Motor neuron (in vitro differentiated cells): ENCODE data around the gene ATF7IP. TPM values are rescaled to one million over a fixed set of nuclear protein-coding genes. Genes with fewer than 3 reads are reported as not detected.

Experiments used
- ATAC-seq, 8 experiments: fragments of 200-7000 bp; cut with Tn5 transposase; replicated peaks in 6 of 8; 2 replicates each; pipeline ENCODE4 v1.8.0; 2021; ENCODE audit warnings: mild to moderate bottlenecking in 8 of 8, moderate library complexity in 8 of 8
- H3K27ac ChIP-seq, 2 donors: fragments of 250-450 bp; sonication (Bioruptor Pico); 2 replicates each; pipeline ENCODE4 v1.9.0; 2021; ENCODE audit warnings: antibody characterized with exemption in 2 of 2, mild to moderate bottlenecking in 2 of 2, moderate library complexity in 1 of 2
- H3K4me1 ChIP-seq, 2 donors: fragments of 250-450 bp; sonication (Bioruptor Pico); replicated peaks in 1 of 2; 2 replicates each; pipeline ENCODE4 v1.6.1; 2021; ENCODE audit warnings: antibody characterized with exemption in 2 of 2, mild to moderate bottlenecking in 2 of 2, moderate library complexity in 1 of 2
- H3K4me3 ChIP-seq, 5 donors: fragments of 250-450 bp; sonication (Bioruptor Pico); 2 replicates each; pipeline ENCODE4 v1.9.0; 2021; ENCODE audit warnings: antibody characterized with exemption in 5 of 5, mild to moderate bottlenecking in 5 of 5, moderate library complexity in 4 of 5
- WGBS, 10 experiments: fragments of 450-650 bp; shearing (Covaris generic); methylation state at CpG; one replicate each; pipeline ENCODE4 v1.0.0; 2022; 5-methylcytosine and 5-hydroxymethylcytosine counted together
- in situ Hi-C, 9 experiments: fragments of 400-800 bp; cut with MboI; loops; one replicate each; pipeline ENCODE4 v1.15.0; 2021; ENCODE audit warnings: low sequenced_read_pairs in 9 of 9, low pct_unique_long_range_greater_than_20kb in 2 of 9; ENCODE audit not compliant: unreplicated experiment in 9 of 9
- total RNA-seq, 8 experiments: library from RNA; unstranded; fragments of 300-600 nt; gene quantifications; 2 replicates each; pipeline versions ENCODE4 v1.2.3 to v1.2.4, GENCODE V29; 2022

Gene ATF7IP
- total RNA-seq, 8 experiments from 2014 or later: 26.8 to 63.2 (median 47.2) TPM

- no peak for ATAC-seq
- 0 to 100% (median 61%) methylated on average over 1 of the region's 1 CpG; no CpG with 5 or more reads in 3 of the 10 experiments for WGBS, 10 experiments
- Histone ChIP-seq H3K4me1 (no peaks in the 10 kb centered on the region), H3K27ac (no peak overlapping the region), H3K4me3 (no peak overlapping the region)
- in situ Hi-C loops: loop anchor here in 1 of 9 experiments (25.0 kb wide), 1 partner anchor 94 kb away; no protein-coding TSS in a partner anchor
Observed at GRCh38 chr12:14356147-14356546, 9.3 kb upstream of the ATF7IP start.

DNA sequence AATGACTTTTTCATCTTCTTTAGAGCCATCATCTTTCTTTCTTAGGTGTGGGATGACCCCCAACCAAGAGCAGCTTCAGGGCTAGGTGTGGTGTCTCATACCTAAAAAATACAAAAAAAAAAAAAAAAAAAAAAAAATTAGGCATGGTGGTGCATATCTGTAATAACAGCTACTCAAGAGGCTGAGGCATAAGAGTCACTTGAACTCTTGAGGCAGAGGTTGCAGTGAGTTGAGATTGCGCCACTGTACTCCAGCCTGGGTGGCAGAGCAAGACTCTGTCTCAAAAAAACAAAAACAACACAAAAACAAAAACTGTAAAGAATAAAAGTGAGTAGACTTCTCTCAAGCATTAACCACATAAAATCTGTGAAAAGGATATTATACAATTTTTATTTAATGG is 8.0 kb upstream of the ATF7IP start:
- H3K4me3 ChIP-seq: no peak overlapping the region
- in situ Hi-C loops: loop anchor here in 1 of 9 experiments (25.0 kb wide), 1 partner anchor 95 kb away; no protein-coding TSS in a partner anchor
- no peak for ATAC-seq
- H3K27ac ChIP-seq: no peak overlapping the region
- 86 to 100% (median 100%) methylated on average over 1 of the region's 1 CpG; no CpG with 5 or more reads in 2 of the 10 experiments for WGBS, 10 experiments
- no peaks in the 10 kb centered on the region for H3K4me1 ChIP-seq

- H3K27ac ChIP-seq: no peak overlapping the region
- H3K4me1 ChIP-seq: no peaks in the 10 kb centered on the region
- ATAC-seq: no peak
- 83 to 100% (median 95%) methylated on average over 1 of the region's 1 CpG; no CpG with 5 or more reads in 4 of the 10 experiments for WGBS, 10 experiments
- in situ Hi-C loops: loop anchor here in 3 of 9 experiments (10.0 to 25.0 kb wide), 2 partner anchors 100 to 108 kb away; no protein-coding TSS in a partner anchor
- H3K4me3 ChIP-seq: no peak overlapping the region
Observed at GRCh38 chr12:14362352-14362751, 3.1 kb upstream of the ATF7IP start.

- in situ Hi-C loops: loop anchor here in 3 of 9 experiments (10.0 to 25.0 kb wide), 2 partner anchors 102 to 110 kb away; no protein-coding TSS in a partner anchor
- Histone ChIP-seq H3K27ac (peak overlapping the region in 1 of 2 donors; percentile 93), H3K4me3 (peak overlapping the region; percentile 55 to 82 (median 68)), H3K4me1 (no peaks in the 10 kb centered on the region)
- 57 to 100% (median 95%) methylated on average over 1 to 8 of the region's 8 CpGs; no CpG with 5 or more reads in 1 of the 10 experiments for WGBS, 10 experiments
- ATAC-seq: peak in 3 of 8 experiments; percentile 29 to 42 (median 32)
Observed at GRCh38 chr12:14364583-14365271, 755 bp upstream of the ATF7IP start.

DNA sequence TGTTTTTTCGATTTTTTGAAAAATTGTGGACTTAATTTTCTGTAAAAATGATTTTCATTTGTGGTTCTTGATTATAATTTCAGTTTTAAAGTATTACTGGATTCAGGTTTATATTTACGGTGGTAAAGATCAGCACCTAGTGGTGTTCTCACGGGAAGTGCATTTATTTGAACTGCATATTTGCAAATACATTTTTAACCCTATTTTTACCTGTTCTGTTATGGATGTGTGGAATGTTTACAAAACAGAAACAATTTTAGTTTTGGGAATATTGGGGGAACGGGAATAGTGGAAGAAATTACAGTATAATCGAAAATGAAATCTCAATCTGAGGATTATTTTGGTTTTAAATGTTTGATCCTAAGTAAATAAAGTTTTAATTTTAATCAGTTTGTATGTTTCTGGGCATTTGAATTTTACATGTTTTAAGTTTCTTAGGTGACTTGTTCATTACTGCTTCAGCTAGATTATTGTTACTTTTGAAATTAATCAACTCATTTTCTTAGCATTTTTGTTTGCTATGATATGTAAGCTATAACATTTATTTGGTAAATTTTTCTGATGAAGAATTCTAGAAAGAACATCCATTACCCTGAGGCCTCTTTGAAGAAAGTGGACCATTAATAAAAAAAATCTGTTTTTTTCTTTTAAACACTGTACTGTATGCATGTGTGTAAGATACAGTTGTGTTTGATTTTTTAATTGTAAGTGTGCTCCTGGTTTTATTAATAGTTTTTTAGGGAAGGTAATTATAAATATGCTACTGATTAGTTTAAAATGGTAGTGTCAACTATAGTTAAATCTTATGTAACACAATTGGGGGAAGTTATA is 942 bp downstream of the ATF7IP start:
- WGBS, 10 experiments: 0 to 10% (median 0%) methylated on average over 3 to 5 of the region's 5 CpGs
- in situ Hi-C loops: loop anchor here in 3 of 9 experiments (10.0 to 25.0 kb wide), 2 partner anchors 104 to 112 kb away; no protein-coding TSS in a partner anchor
- H3K4me1 ChIP-seq: no peaks in the 10 kb centered on the region
- peak in 1 of 8 experiments; percentile 3 for ATAC-seq
- peak overlapping the region; percentile 93 to 97 for H3K27ac ChIP-seq
- H3K4me3 ChIP-seq: peak overlapping the region; percentile 55 to 82 (median 68)

DNA sequence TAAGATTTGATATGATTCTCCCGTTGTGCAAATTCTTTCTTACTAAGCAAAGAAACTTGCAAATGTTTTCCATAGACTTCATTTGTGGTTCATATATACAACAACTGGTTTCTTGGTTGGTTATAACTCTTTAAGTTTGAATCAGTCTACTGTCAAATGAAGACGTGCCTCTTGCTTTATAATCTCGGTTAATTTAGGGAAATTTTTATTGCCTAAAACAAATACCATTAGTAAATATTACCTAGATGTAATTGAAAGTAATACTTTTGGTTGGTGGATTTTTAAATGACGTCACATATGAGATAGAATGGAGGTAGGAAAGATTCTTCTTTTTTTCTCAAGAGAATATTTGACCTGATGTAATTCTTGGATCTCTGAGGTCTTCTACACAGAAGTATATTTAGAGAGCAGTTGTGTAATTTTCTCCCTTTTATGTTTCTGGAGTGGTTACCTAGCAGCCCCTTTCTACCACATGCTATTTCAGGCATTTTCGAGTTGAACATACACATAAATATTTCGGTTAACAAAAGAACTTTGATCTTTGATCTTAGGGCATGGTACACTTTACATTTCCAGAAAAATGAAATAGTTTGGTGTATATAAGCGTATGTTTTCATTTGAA is 1.7 kb downstream of the ATF7IP start:
- in situ Hi-C loops: loop anchor here in 3 of 9 experiments (10.0 to 25.0 kb wide), 2 partner anchors 105 to 112 kb away; no protein-coding TSS in a partner anchor
- Histone ChIP-seq H3K4me3 (peak overlapping the region; percentile 55 to 82 (median 68)), H3K27ac (peak overlapping the region; percentile 93 to 97), H3K4me1 (peaks cover 0 to 3% of the 10 kb centered on the region in 2 donors)
- 0 to 61% (median 11%) methylated on average over 1 to 7 of the region's 7 CpGs for WGBS, 10 experiments
- ATAC-seq: peak in 1 of 8 experiments; percentile 25

GRCh38 chr12:14369311-14369710 is 3.8 kb downstream of the ATF7IP start:
- no peak overlapping the region for H3K27ac ChIP-seq
- in situ Hi-C loops: loop anchor here in 3 of 9 experiments (10.0 to 25.0 kb wide), 2 partner anchors 107 to 115 kb away; no protein-coding TSS in a partner anchor
- no peak for ATAC-seq
- WGBS, 10 experiments: 90 to 100% (median 100%) methylated on average over 1 to 4 of the region's 7 CpGs; no CpG with 5 or more reads in 3 of the 10 experiments
- H3K4me3 ChIP-seq: no peak overlapping the region
- peaks cover 0 to 12% of the 10 kb centered on the region in 2 donors for H3K4me1 ChIP-seq

DNA sequence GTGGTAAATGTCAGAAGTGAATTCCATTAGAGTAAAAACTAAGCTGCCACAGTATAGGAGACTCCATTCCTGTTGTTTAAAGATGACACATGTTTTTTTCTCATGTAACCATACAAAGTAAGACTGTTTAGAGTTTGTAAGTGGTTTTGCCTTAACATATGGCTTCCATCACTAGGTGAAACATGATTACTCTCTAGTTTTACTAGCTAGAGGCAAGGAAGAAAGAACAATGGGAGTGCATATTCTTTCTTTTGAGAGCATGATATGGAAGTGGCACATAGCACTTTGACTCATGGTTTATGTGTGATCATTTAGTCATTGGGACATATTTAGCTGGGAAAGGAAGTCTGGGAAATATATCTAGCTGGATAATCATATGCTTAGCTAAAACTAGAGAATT is 7.7 kb downstream of the ATF7IP start:
- in situ Hi-C loops: loop anchor here in 1 of 9 experiments (25.0 kb wide), 1 partner anchor 111 kb away; no protein-coding TSS in a partner anchor
- Histone ChIP-seq H3K27ac (no peak overlapping the region), H3K4me3 (no peak overlapping the region), H3K4me1 (peaks cover 0 to 12% of the 10 kb centered on the region in 2 donors)
- ATAC-seq: peak in 5 of 8 experiments; percentile 20 to 60 (median 50)

- ATAC-seq: no peak
- in situ Hi-C loops: no loop called here
- Histone ChIP-seq H3K27ac (no peak overlapping the region), H3K4me1 (peaks cover 5% of the 10 kb centered on the region in 2 donors), H3K4me3 (no peak overlapping the region)
Observed at GRCh38 chr12:14379508-14379907, 14.0 kb downstream of the ATF7IP start.

GRCh38 chr12:14384783-14385638 is 19.5 kb downstream of the ATF7IP start:
- Histone ChIP-seq H3K4me1 (peaks cover 5 to 13% of the 10 kb centered on the region in 2 donors), H3K4me3 (peak overlapping the region; percentile 21 to 35 (median 26)), H3K27ac (peak overlapping the region; percentile 65 to 85)
- 0 to 11% (median 0%) methylated on average over 1 to 2 of the region's 2 CpGs; no CpG with 5 or more reads in 1 of the 10 experiments for WGBS, 10 experiments
- peak; percentile 95 to 99 (median 98) for ATAC-seq
- in situ Hi-C loops: no loop called here

- in situ Hi-C loops: no loop called here
- Histone ChIP-seq H3K4me1 (peaks cover 5 to 14% of the 10 kb centered on the region in 2 donors), H3K27ac (no peak overlapping the region), H3K4me3 (no peak overlapping the region)
- WGBS, 10 experiments: 20 to 100% (median 94%) methylated on average over 1 to 3 of the region's 3 CpGs; no CpG with 5 or more reads in 1 of the 10 experiments
- no peak for ATAC-seq
Observed at GRCh38 chr12:14387219-14387871, 21.9 kb downstream of the ATF7IP start.
